HL-60 (cell line): ENCODE measurements around the gene CNDP2.

ENCODE experiments used
- DNase-seq, 2 experiments: peaks; one replicate each; pipeline ENCODE4 v3.0.0-alpha.2; 2010 to 2020; ENCODE audit warnings: low read depth in 1 of 2, low spot score in 1 of 2
- H3K27ac ChIP-seq: fragments of 250-450 bp; sonication (Bioruptor Pico); replicated peaks from 2 replicates; pipeline ENCODE4 v1.5.1; 2020; ENCODE audit warnings: mild to moderate bottlenecking, moderate library complexity
- H3K27me3 ChIP-seq: fragments of 250-450 bp; sonication (Bioruptor Pico); 2 replicates; pipeline ENCODE4 v1.5.1; 2021; ENCODE audit warnings: mild to moderate bottlenecking, moderate library complexity; ENCODE audit not compliant: insufficient read depth, poor library complexity, severe bottlenecking
- H3K4me3 ChIP-seq: replicated peaks from 2 replicates; pipeline ENCODE4 v1.5.1; 2011; ENCODE audit warnings: mild to moderate bottlenecking, control low read depth, low read length; ENCODE audit not compliant: insufficient read depth
- CTCF ChIP-seq: IDR thresholded peaks from one replicate; pipeline ENCODE4 v1.5.1; 2011; ENCODE audit warnings: low read length, control low read depth, inconsistent platforms; ENCODE audit not compliant: insufficient read depth
- GABPA ChIP-seq: IDR thresholded peaks from 2 replicates; pipeline ENCODE4 v1.6.1; 2012; ENCODE audit warnings: low read depth
- POLR2AphosphoS5 ChIP-seq: IDR thresholded peaks from 2 replicates; pipeline ENCODE4 v1.6.1; 2012; ENCODE audit warnings: low read depth
- REST ChIP-seq: IDR thresholded peaks from 2 replicates; pipeline ENCODE4 v1.6.1; 2012; ENCODE audit warnings: low read depth; ENCODE audit not compliant: insufficient replicate concordance
- SPI1 ChIP-seq: IDR thresholded peaks from 2 replicates; pipeline ENCODE4 v1.6.1; 2012; ENCODE audit warnings: low read depth, mild to moderate bottlenecking, borderline replicate concordance

The CNDP2 gene

GRCh38 chr18:74526488-74526887, 30.3 kb downstream of the CNDP2 start:
- Histone ChIP-seq H3K27me3 (no peaks in the 10 kb centered on the region), H3K27ac (no peak overlapping the region), H3K4me3 (no peak overlapping the region)
- TF ChIP-seq GABPA (no peak), REST (no peak), POLR2AphosphoS5 (no peak), SPI1 (no peak), CTCF (no peak)
- DNase-seq, result no peak

- H3K27ac ChIP-seq, result no peak overlapping the region
- no peaks in the 10 kb centered on the region for H3K27me3 ChIP-seq
- TF ChIP-seq REST, result no peak
- TF ChIP-seq POLR2AphosphoS5, result no peak
- TF ChIP-seq GABPA, result no peak
- no peak for TF ChIP-seq CTCF
- no peak for TF ChIP-seq SPI1
- no peak overlapping the region for H3K4me3 ChIP-seq
- no peak for DNase-seq
Measured at GRCh38 chr18:74528478-74528877, 32.3 kb downstream of the CNDP2 start.

- Histone ChIP-seq H3K27me3 (no peaks in the 10 kb centered on the region), H3K4me3 (no peak overlapping the region), H3K27ac (no peak overlapping the region)
- TF ChIP-seq POLR2AphosphoS5 (no peak), CTCF (no peak), REST (no peak), GABPA (no peak), SPI1 (no peak)
- DNase-seq, result no peak
Measured at GRCh38 chr18:74528913-74529312, 32.8 kb downstream of the CNDP2 start.
